Activated B cell treated with CpG ODN at 0.5 μM for 24 hours (primary cell): Measurements from ENCODE around the gene AUTS2. TPM values are rescaled to one million over a fixed set of nuclear protein-coding genes. Genes with fewer than 3 reads are reported as not detected.

Source experiments
- ATAC-seq: fragments of 200-7000 bp; cut with Tn5 transposase; one replicate; pipeline ENCODE4 v1.10.0; 2021; ENCODE audit warnings: low read depth, mild to moderate bottlenecking, moderate library complexity
- CTCF ChIA-PET: fragments of 350-600 bp; sonication (Branson Sonifier 250); formaldehyde crosslinking; loops from one replicate; lab custom pipeline; 2021; ENCODE audit warnings: antibody characterized with exemption; lab: Charles Lee
- POLR2A ChIA-PET: fragments of 350-600 bp; sonication (Branson Sonifier 250); formaldehyde crosslinking; loops from one replicate; lab custom pipeline; 2021; ENCODE audit warnings: antibody characterized with exemption; lab: Charles Lee
- DNase-seq: peaks from one replicate; pipeline ENCODE4 v3.0.0; 2022
- H3K27ac Mint-ChIP-seq: one replicate; pipeline ENCODE4 v1.8.0; 2020; ENCODE audit warnings: mixed read lengths
- H3K27me3 Mint-ChIP-seq: one replicate; pipeline ENCODE4 v1.8.0; 2021; ENCODE audit warnings: mixed read lengths
- H3K36me3 Mint-ChIP-seq: one replicate; pipeline ENCODE4 v1.8.0; 2021; ENCODE audit warnings: low read depth, mixed read lengths
- H3K4me1 Mint-ChIP-seq: one replicate; pipeline ENCODE4 v1.8.0; 2021; ENCODE audit warnings: mixed read lengths
- H3K4me3 Mint-ChIP-seq: one replicate; pipeline ENCODE4 v1.8.0; 2020; ENCODE audit warnings: mild to moderate bottlenecking, mixed read lengths
- H3K9me3 Mint-ChIP-seq: one replicate; pipeline ENCODE4 v1.8.0; 2020; ENCODE audit warnings: mixed read lengths
- CTCF ChIP-seq: fragments of 200-600 bp; IDR thresholded peaks from one replicate; pipeline ENCODE4 v1.8.0; 2022; ENCODE audit warnings: antibody characterized with exemption, mild to moderate bottlenecking
- intact Hi-C: fragments of 100-400 bp; cut with micrococcal nuclease; formaldehyde crosslinking; loops from one replicate; pipeline ENCODE4 v1.15.1; 2024
- total RNA-seq: library from RNA; stranded (reverse); gene quantifications from 2 replicates; pipeline ENCODE4 v1.2.3, GENCODE V29; 2022

The AUTS2 gene
- total RNA-seq, 1 donor from 2014 or later: 15.9 TPM

GRCh38 chr7:69963393-69963792 is 365.1 kb downstream of the AUTS2 start:
- ATAC-seq (no peak), DNase-seq (no peak)
- Mint-ChIP-seq H3K4me3 (peak overlapping the region; percentile 39), H3K36me3 (no peaks in the 10 kb centered on the region), H3K27me3 (no peaks in the 10 kb centered on the region), H3K4me1 (peaks cover 61% of the 10 kb centered on the region), H3K9me3 (no peaks in the 10 kb centered on the region), H3K27ac (peak overlapping the region; percentile 74)
- CTCF ChIA-PET: no interaction called here
- POLR2A ChIA-PET: interaction anchor here (1.6 kb wide), 1 partner anchor 9 kb away, joined by 8 read pairs; no protein-coding TSS in a partner anchor
- no peak for TF ChIP-seq CTCF
- intact Hi-C loops: loop anchor here (5.0 kb wide), 1 partner anchor 44 kb away; no protein-coding TSS in a partner anchor

- no peak overlapping the region for H3K27ac Mint-ChIP-seq
- POLR2A ChIA-PET: no interaction called here
- no peak for ATAC-seq
Observed at GRCh38 chr7:69966766-69967591, 368.7 kb downstream of the AUTS2 start.

GRCh38 chr7:69967689-69968450 is 369.6 kb downstream of the AUTS2 start:
- peak; percentile 34 for ATAC-seq
- no peaks in the 10 kb centered on the region for H3K36me3 Mint-ChIP-seq

More at GRCh38 chr7:69966766-69967591, 368.7 kb downstream of the AUTS2 start:
- Mint-ChIP-seq H3K9me3 (no peaks in the 10 kb centered on the region), H3K36me3 (no peaks in the 10 kb centered on the region), H3K4me1 (peaks cover 46% of the 10 kb centered on the region), H3K4me3 (no peak overlapping the region), H3K27me3 (no peaks in the 10 kb centered on the region)
- intact Hi-C loops: no loop called here
- TF ChIP-seq CTCF: no peak
- DNase-seq: no peak
- CTCF ChIA-PET: no interaction called here

GRCh38 chr7:69968969-69969556 is 370.8 kb downstream of the AUTS2 start:
- Mint-ChIP-seq H3K27ac (no peak overlapping the region), H3K9me3 (no peaks in the 10 kb centered on the region), H3K27me3 (no peaks in the 10 kb centered on the region), H3K4me1 (peaks cover 25% of the 10 kb centered on the region), H3K4me3 (no peak overlapping the region), H3K36me3 (no peaks in the 10 kb centered on the region)
- TF ChIP-seq CTCF: no peak
- no peak for DNase-seq
- CTCF ChIA-PET: no interaction called here
- intact Hi-C loops: no loop called here
- ATAC-seq: no peak
- POLR2A ChIA-PET: no interaction called here

More at GRCh38 chr7:69967689-69968450, 369.6 kb downstream of the AUTS2 start:
- no peak overlapping the region for H3K4me3 Mint-ChIP-seq
- H3K9me3 Mint-ChIP-seq: no peaks in the 10 kb centered on the region
- H3K27me3 Mint-ChIP-seq: no peaks in the 10 kb centered on the region
- H3K27ac Mint-ChIP-seq: no peak overlapping the region
- DNase-seq: no peak
- ChIA-PET POLR2A (no interaction called here), CTCF (no interaction called here)
- intact Hi-C loops: no loop called here
- peaks cover 37% of the 10 kb centered on the region for H3K4me1 Mint-ChIP-seq
- no peak for TF ChIP-seq CTCF

GRCh38 chr7:69981646-69982045 is 383.4 kb downstream of the AUTS2 start:
- DNase-seq: no peak
- peaks cover 6% of the 10 kb centered on the region for H3K9me3 Mint-ChIP-seq
- ChIA-PET CTCF (no interaction called here), POLR2A (no interaction called here)
- no peak for ATAC-seq
- no peak overlapping the region for H3K4me3 Mint-ChIP-seq
- peaks cover 2% of the 10 kb centered on the region for H3K36me3 Mint-ChIP-seq
- H3K4me1 Mint-ChIP-seq: no peaks in the 10 kb centered on the region
- no peak for TF ChIP-seq CTCF
- intact Hi-C loops: no loop called here
- H3K27ac Mint-ChIP-seq: no peak overlapping the region
- no peaks in the 10 kb centered on the region for H3K27me3 Mint-ChIP-seq
